ENCODE measurements around the gene MAGI1.

MAGI1 gene

GRCh38 chr3:65573548-65574116, 465.1 kb downstream of the MAGI1 start:
- no peak for DNase-seq (ENCODE audit: low read depth in 1 of 2, low spot score in 1 of 2)
- no peak for TF ChIP-seq REST (IDR thresholded peaks at IDR 0.05; ENCODE audit: insufficient replicate concordance, low read depth)
- no peak for TF ChIP-seq GABPA (IDR thresholded peaks at IDR 0.05; ENCODE audit: low read depth)
- no peak for TF ChIP-seq POLR2AphosphoS5 (IDR thresholded peaks at IDR 0.05; ENCODE audit: low read depth)
- no peak for TF ChIP-seq CTCF (IDR thresholded peaks at IDR 0.05; ENCODE audit: insufficient read depth, low read length)
- TF ChIP-seq SPI1 (IDR thresholded peaks at IDR 0.05; ENCODE audit: borderline replicate concordance, low read depth) = no peak
- H3K27me3 ChIP-seq (ENCODE audit: insufficient read depth, poor library complexity, severe bottlenecking) = no peaks in the 10 kb centered on the region
- H3K4me3 ChIP-seq (replicated peaks; ENCODE audit: insufficient read depth, low read length) = no peak overlapping the region
- no peak overlapping the region for H3K27ac ChIP-seq (replicated peaks)

- DNase-seq (ENCODE audit: low read depth in 1 of 2, low spot score in 1 of 2) = no peak
- no peak for TF ChIP-seq SPI1 (IDR thresholded peaks at IDR 0.05; ENCODE audit: borderline replicate concordance, low read depth)
- TF ChIP-seq REST (IDR thresholded peaks at IDR 0.05; ENCODE audit: insufficient replicate concordance, low read depth) = no peak
- no peak for TF ChIP-seq POLR2AphosphoS5 (IDR thresholded peaks at IDR 0.05; ENCODE audit: low read depth)
- no peak for TF ChIP-seq CTCF (IDR thresholded peaks at IDR 0.05; ENCODE audit: insufficient read depth, low read length)
- TF ChIP-seq GABPA (IDR thresholded peaks at IDR 0.05; ENCODE audit: low read depth) = no peak
- H3K27ac ChIP-seq (replicated peaks) = no peak overlapping the region
- H3K27me3 ChIP-seq (ENCODE audit: insufficient read depth, poor library complexity, severe bottlenecking) = no peaks in the 10 kb centered on the region
- no peak overlapping the region for H3K4me3 ChIP-seq (replicated peaks; ENCODE audit: insufficient read depth, low read length)
These were observed 466.4 kb downstream of the MAGI1 start for GRCh38 chr3:65572175-65572777.

- no peak overlapping the region for H3K27ac ChIP-seq (replicated peaks)
- no peak overlapping the region for H3K4me3 ChIP-seq (replicated peaks; ENCODE audit: insufficient read depth, low read length)
- H3K27me3 ChIP-seq (ENCODE audit: insufficient read depth, poor library complexity, severe bottlenecking) = no peaks in the 10 kb centered on the region
- DNase-seq (ENCODE audit: low read depth in 1 of 2, low spot score in 1 of 2) = no peak
- no peak for TF ChIP-seq SPI1 (IDR thresholded peaks at IDR 0.05; ENCODE audit: borderline replicate concordance, low read depth)
- TF ChIP-seq GABPA (IDR thresholded peaks at IDR 0.05; ENCODE audit: low read depth) = no peak
- TF ChIP-seq CTCF (IDR thresholded peaks at IDR 0.05; ENCODE audit: insufficient read depth, low read length) = no peak
- no peak for TF ChIP-seq REST (IDR thresholded peaks at IDR 0.05; ENCODE audit: insufficient replicate concordance, low read depth)
- TF ChIP-seq POLR2AphosphoS5 (IDR thresholded peaks at IDR 0.05; ENCODE audit: low read depth) = no peak
These were observed 468.8 kb downstream of the MAGI1 start for GRCh38 chr3:65569845-65570405.

Data from HL-60 (cell line).